ENCODE data around the gene CIRBP. TPM values are rescaled to one million over a fixed set of nuclear protein-coding genes. Genes with fewer than 3 reads are reported as not detected.

Gene CIRBP
- total and polyA plus RNA-seq, 2 of the 13 experiments (the other 11 are each of a cell fraction or from before 2014, with no cell fraction given), result 133 to 140 TPM

DNA sequence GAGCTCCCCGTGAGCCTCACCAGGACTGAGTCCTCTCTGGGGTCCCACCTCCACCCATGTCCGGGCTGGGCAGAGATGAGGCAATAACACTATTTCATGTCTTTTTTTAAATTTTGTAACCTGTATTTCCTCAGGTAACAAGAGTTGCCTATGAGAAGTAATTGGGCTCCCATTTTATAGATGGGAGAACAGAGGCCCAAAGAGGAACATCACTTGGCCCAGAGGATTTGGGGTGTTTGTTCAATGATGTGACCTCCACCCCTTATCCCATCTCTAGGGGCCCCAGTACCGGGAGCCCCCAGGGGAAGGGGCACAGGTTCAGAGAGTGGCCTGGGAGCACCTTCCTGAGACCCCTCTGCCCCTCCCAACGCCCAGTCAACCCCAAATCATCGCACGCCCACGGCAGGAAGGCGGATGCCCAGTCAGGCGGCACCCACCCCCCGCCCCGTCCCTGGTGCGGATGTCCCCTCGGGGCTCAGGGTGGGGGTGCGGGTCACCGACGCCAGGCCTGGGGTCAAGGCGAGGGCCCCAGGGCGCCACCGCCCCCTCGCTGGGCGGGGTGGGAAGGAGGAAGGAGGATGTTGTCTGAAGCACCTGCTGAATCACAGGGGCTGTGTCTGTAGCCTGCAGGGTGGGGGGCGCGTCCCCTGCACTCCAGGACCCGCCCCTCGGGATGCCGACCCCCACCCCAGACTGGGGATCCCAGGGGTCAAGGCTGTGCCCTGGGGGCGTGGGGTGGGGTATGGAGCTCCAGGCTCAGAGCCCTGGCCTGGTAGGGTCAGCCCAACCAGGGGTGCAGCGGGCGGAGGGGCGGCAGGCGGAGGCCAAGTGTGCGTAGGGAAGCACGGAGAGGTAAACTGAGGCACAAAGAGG is 9.0 kb upstream of the CIRBP start (continued):
- TF ChIP-seq ZNF142 (CRISPR knock-in tag; IDR thresholded peaks at IDR 0.05) (no peak), ZNF629 (CRISPR knock-in tag; conservative IDR thresholded peaks at IDR 0.05) (peak; percentile 97), TBP (CRISPR knock-in tag; IDR thresholded peaks at IDR 0.05) (no peak), NCOA2 (CRISPR knock-in tag; IDR thresholded peaks at IDR 0.05) (no peak; the same call in 1 of the 2 replicates), TSC22D2 (CRISPR knock-in tag; IDR thresholded peaks at IDR 0.05; ENCODE audit: borderline replicate concordance) (no peak), CC2D1A (CRISPR knock-in tag; IDR thresholded peaks at IDR 0.05) (no peak), ZBTB3 (CRISPR knock-in tag; IDR thresholded peaks at IDR 0.05; ENCODE audit: borderline replicate concordance, low read depth) (no peak), ZNF616 (CRISPR knock-in tag; IDR thresholded peaks at IDR 0.05; ENCODE audit: low read depth) (no peak), ZFP82 (CRISPR knock-in tag; IDR thresholded peaks at IDR 0.05; ENCODE audit: borderline replicate concordance) (no peak), SOX6 (IDR thresholded peaks at IDR 0.05) (no peak), SOX6 (CRISPR knock-in tag; IDR thresholded peaks at IDR 0.05) (no peak), ETV6 (CRISPR knock-in tag; conservative IDR thresholded peaks at IDR 0.05) (no peak), EZH2 (conservative IDR thresholded peaks at IDR 0.05; ENCODE audit: low read depth, low read length) (no peak), HNRNPUL1 (IDR thresholded peaks at IDR 0.05; ENCODE audit: low read depth, low read length) (no peak), CAMTA2 (CRISPR knock-in tag; IDR thresholded peaks at IDR 0.05; ENCODE audit: borderline replicate concordance) (no peak), ZC3H13 (CRISPR knock-in tag; IDR thresholded peaks at IDR 0.05) (no peak), DNMT1 (CRISPR knock-in tag; IDR thresholded peaks at IDR 0.05) (no peak), HNRNPK (IDR thresholded peaks at IDR 0.05; ENCODE audit: low read depth, low read length, poor library complexity, severe bottlenecking) (peak; percentile 60), TEAD3 (CRISPR knock-in tag; optimal IDR thresholded peaks at IDR 0.05; ENCODE audit: borderline replicate concordance) (no peak), NR2F2 (IDR thresholded peaks at IDR 0.05; ENCODE audit: borderline replicate concordance, low read depth) (no peak; the same call in 1 of the 2 replicates)
- TF ChIP-seq, protein P1, sequence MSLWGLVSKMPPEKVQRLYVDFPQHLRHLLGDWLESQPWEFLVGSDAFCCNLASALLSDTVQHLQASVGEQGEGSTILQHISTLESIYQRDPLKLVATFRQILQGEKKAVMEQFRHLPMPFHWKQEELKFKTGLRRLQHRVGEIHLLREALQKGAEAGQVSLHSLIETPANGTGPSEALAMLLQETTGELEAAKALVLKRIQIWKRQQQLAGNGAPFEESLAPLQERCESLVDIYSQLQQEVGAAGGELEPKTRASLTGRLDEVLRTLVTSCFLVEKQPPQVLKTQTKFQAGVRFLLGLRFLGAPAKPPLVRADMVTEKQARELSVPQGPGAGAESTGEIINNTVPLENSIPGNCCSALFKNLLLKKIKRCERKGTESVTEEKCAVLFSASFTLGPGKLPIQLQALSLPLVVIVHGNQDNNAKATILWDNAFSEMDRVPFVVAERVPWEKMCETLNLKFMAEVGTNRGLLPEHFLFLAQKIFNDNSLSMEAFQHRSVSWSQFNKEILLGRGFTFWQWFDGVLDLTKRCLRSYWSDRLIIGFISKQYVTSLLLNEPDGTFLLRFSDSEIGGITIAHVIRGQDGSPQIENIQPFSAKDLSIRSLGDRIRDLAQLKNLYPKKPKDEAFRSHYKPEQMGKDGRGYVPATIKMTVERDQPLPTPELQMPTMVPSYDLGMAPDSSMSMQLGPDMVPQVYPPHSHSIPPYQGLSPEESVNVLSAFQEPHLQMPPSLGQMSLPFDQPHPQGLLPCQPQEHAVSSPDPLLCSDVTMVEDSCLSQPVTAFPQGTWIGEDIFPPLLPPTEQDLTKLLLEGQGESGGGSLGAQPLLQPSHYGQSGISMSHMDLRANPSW (CRISPR knock-in tag; IDR thresholded peaks at IDR 0.05; ENCODE audit: borderline replicate concordance), result no peak

Measured in HepG2 (cell line).